ENCODE data around the gene PPP4R3C.
"Not testable (repeated sequence)": the region's sequence is repeated elsewhere in the genome, so short reads cannot be mapped to it uniquely, and the experiment has no call there.

PPP4R3C gene

GRCh38 chrX:27465036-27465435 lies 1.9 kb upstream of the PPP4R3C start:
- H3K4me1 ChIP-seq (ENCODE audit: low read length): no peaks in the 10 kb centered on the region
- H3K36me3 ChIP-seq (replicated peaks; ENCODE audit: insufficient read depth, low read length): no peaks in the 10 kb centered on the region
- no peak overlapping the region for H3K9ac ChIP-seq (ENCODE audit: low read length)
- H2AFZ ChIP-seq (ENCODE audit: low read length): no peak overlapping the region
- no peak overlapping the region for H3K4me2 ChIP-seq (ENCODE audit: low read depth, low read length)
- H3K4me3 ChIP-seq (ENCODE audit: low read length): no peak overlapping the region
- no peaks in the 10 kb centered on the region for H3K27me3 ChIP-seq (replicated peaks; ENCODE audit: insufficient read depth, low read length)
- H4K20me1 ChIP-seq (ENCODE audit: insufficient read depth, low read length): no peaks in the 10 kb centered on the region
- H3K27ac ChIP-seq (ENCODE audit: low read length): no peak overlapping the region
- H3K9me2 ChIP-seq (replicated peaks; ENCODE audit: insufficient read depth, low read length): no peaks in the 10 kb centered on the region
- TF ChIP-seq, protein P1, sequence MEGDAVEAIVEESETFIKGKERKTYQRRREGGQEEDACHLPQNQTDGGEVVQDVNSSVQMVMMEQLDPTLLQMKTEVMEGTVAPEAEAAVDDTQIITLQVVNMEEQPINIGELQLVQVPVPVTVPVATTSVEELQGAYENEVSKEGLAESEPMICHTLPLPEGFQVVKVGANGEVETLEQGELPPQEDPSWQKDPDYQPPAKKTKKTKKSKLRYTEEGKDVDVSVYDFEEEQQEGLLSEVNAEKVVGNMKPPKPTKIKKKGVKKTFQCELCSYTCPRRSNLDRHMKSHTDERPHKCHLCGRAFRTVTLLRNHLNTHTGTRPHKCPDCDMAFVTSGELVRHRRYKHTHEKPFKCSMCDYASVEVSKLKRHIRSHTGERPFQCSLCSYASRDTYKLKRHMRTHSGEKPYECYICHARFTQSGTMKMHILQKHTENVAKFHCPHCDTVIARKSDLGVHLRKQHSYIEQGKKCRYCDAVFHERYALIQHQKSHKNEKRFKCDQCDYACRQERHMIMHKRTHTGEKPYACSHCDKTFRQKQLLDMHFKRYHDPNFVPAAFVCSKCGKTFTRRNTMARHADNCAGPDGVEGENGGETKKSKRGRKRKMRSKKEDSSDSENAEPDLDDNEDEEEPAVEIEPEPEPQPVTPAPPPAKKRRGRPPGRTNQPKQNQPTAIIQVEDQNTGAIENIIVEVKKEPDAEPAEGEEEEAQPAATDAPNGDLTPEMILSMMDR (IDR thresholded peaks at IDR 0.05; ENCODE audit: low read length): no peak
- no peak for TF ChIP-seq EZH2 (optimal IDR thresholded peaks at IDR 0.05; ENCODE audit: low read depth, low read length)
- TF ChIP-seq EZH2phosphoT487 (IDR thresholded peaks at IDR 0.05; ENCODE audit: low read length): no peak
- no peaks in the 10 kb centered on the region for H3K79me2 ChIP-seq (ENCODE audit: low read length)
- H3K9me3 ChIP-seq (replicated peaks; ENCODE audit: insufficient read depth, low read length): no peaks in the 10 kb centered on the region
- H3F3A ChIP-seq (ENCODE audit: insufficient read depth, low read length): no peaks in the 10 kb centered on the region
- no peak for DNase-seq

- not testable (repeated sequence) for H4K20me1 ChIP-seq (ENCODE audit: insufficient read depth, low read length); H3K9me3 ChIP-seq (replicated peaks; ENCODE audit: insufficient read depth, low read length); H3K4me2 ChIP-seq (ENCODE audit: low read depth, low read length); H3K9ac ChIP-seq (ENCODE audit: low read length); H3K79me2 ChIP-seq (ENCODE audit: low read length); DNase-seq; H3F3A ChIP-seq (ENCODE audit: insufficient read depth, low read length); H3K4me1 ChIP-seq (ENCODE audit: low read length); H3K36me3 ChIP-seq (replicated peaks; ENCODE audit: insufficient read depth, low read length); H3K4me3 ChIP-seq (ENCODE audit: low read length); H3K27me3 ChIP-seq (replicated peaks; ENCODE audit: insufficient read depth, low read length); H3K9me2 ChIP-seq (replicated peaks; ENCODE audit: insufficient read depth, low read length); H2AFZ ChIP-seq (ENCODE audit: low read length); H3K27ac ChIP-seq (ENCODE audit: low read length)
Observed at GRCh38 chrX:27459129-27459528, 4.0 kb downstream of the PPP4R3C start.

DNA sequence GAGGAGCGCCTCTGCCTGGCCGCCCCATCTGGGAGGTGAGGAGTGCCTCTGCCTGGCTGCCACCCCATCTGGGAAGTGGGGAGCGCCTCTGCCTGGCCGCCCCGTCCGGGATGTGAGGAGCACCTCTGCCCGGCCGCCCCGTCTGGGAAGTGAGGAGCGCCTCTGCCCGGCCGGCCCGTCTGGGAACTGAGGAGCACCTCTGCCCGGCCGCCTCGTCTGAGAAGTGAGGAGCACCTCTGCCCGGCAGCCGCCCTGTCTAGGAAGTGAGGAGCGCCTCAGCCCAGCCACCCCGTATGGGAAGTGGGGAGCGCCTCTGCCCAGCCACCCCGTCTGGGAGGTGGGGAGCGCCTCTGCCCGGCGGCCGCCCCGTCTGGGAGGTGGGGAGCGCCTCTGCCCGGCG lies 4.6 kb downstream of the PPP4R3C start:
- not testable (repeated sequence) for H3K9ac ChIP-seq (ENCODE audit: low read length); H3K27ac ChIP-seq (ENCODE audit: low read length); H4K20me1 ChIP-seq (ENCODE audit: insufficient read depth, low read length); H3K79me2 ChIP-seq (ENCODE audit: low read length); H3K36me3 ChIP-seq (replicated peaks; ENCODE audit: insufficient read depth, low read length); H3K4me2 ChIP-seq (ENCODE audit: low read depth, low read length); H3K4me1 ChIP-seq (ENCODE audit: low read length); H3F3A ChIP-seq (ENCODE audit: insufficient read depth, low read length); H3K9me2 ChIP-seq (replicated peaks; ENCODE audit: insufficient read depth, low read length); H2AFZ ChIP-seq (ENCODE audit: low read length); H3K4me3 ChIP-seq (ENCODE audit: low read length); H3K27me3 ChIP-seq (replicated peaks; ENCODE audit: insufficient read depth, low read length); H3K9me3 ChIP-seq (replicated peaks; ENCODE audit: insufficient read depth, low read length); DNase-seq

GRCh38 chrX:27451324-27451723 lies 11.8 kb downstream of the PPP4R3C start:
- Histone ChIP-seq H3K9me2 (replicated peaks; ENCODE audit: insufficient read depth, low read length) (no peaks in the 10 kb centered on the region), H3K36me3 (replicated peaks; ENCODE audit: insufficient read depth, low read length) (no peaks in the 10 kb centered on the region), H3K27me3 (replicated peaks; ENCODE audit: insufficient read depth, low read length) (no peaks in the 10 kb centered on the region), H2AFZ (ENCODE audit: low read length) (no peak overlapping the region), H3K4me1 (ENCODE audit: low read length) (no peaks in the 10 kb centered on the region), H3K27ac (ENCODE audit: low read length) (no peak overlapping the region), H3K4me2 (ENCODE audit: low read depth, low read length) (no peak overlapping the region), H3K4me3 (ENCODE audit: low read length) (no peak overlapping the region), H3K9me3 (replicated peaks; ENCODE audit: insufficient read depth, low read length) (no peaks in the 10 kb centered on the region), H3F3A (ENCODE audit: insufficient read depth, low read length) (no peaks in the 10 kb centered on the region), H4K20me1 (ENCODE audit: insufficient read depth, low read length) (no peaks in the 10 kb centered on the region), H3K79me2 (ENCODE audit: low read length) (no peaks in the 10 kb centered on the region), H3K9ac (ENCODE audit: low read length) (no peak overlapping the region)
- no peak for DNase-seq
- TF ChIP-seq EZH2phosphoT487 (IDR thresholded peaks at IDR 0.05; ENCODE audit: low read length) (no peak), EZH2 (optimal IDR thresholded peaks at IDR 0.05; ENCODE audit: low read depth, low read length) (no peak)
- TF ChIP-seq, protein P1 (IDR thresholded peaks at IDR 0.05; ENCODE audit: low read length): no peak
